Left kidney (tissue), 1 donor: Measurements from ENCODE around the gene NRDE2. TPM values are rescaled to one million over a fixed set of nuclear protein-coding genes. Genes with fewer than 3 reads are reported as not detected.

Experiments used
- polyA plus RNA-seq: library from polyadenylated mRNA; unstranded; fragments of 120-200 nt; gene quantifications from one replicate; pipeline ENCODE4 v1.2.1, GENCODE V29; 2013; ENCODE audit not compliant: insufficient read length

The NRDE2 gene
- polyA plus RNA-seq, 1 donor: 28.1 TPM

Other genes with a start within 250 kb of the NRDE2 start
- gene PSMC1, start 75.4 kb downstream of the NRDE2 start, polyA plus RNA-seq: 150 TPM
- gene CALM1, start 65.1 kb upstream of the NRDE2 start, polyA plus RNA-seq: 386 TPM